ES-I3 (cell line): ENCODE results near the gene CLTCL1.
"Not testable (repeated sequence)": the region's sequence is repeated elsewhere in the genome, so short reads cannot be mapped to it uniquely, and the experiment has no call there.

ENCODE experiments used
- H3K36me3 ChIP-seq: 2 replicates; pipeline ENCODE4 v1.6.1; 2013; ENCODE audit warnings: mild to moderate bottlenecking, low read length, control low read depth, moderate library complexity; ENCODE audit not compliant: insufficient read depth
- H3K4me1 ChIP-seq: 2 replicates; pipeline ENCODE4 v1.6.1; 2013; ENCODE audit warnings: mild to moderate bottlenecking, control low read depth, low read length; ENCODE audit not compliant: insufficient read depth
- H3K9ac ChIP-seq: 2 replicates; pipeline ENCODE4 v1.6.1; 2013; ENCODE audit warnings: low read depth, mild to moderate bottlenecking, low read length, moderate library complexity
- H3K9me3 ChIP-seq: 2 replicates; pipeline ENCODE4 v1.6.1; 2013; ENCODE audit warnings: mild to moderate bottlenecking, low read length, moderate library complexity; ENCODE audit not compliant: control insufficient read depth, insufficient read depth

The CLTCL1 gene

GRCh38 chr22:19169002-19169946 is 122.2 kb downstream of the CLTCL1 start:
- Histone ChIP-seq H3K9ac (peak overlapping the region; percentile 51; the same call in 1 of the 2 replicates), H3K36me3 (no peaks in the 10 kb centered on the region), H3K4me1 (peaks cover 9% of the 10 kb centered on the region), H3K9me3 (no peaks in the 10 kb centered on the region)

GRCh38 chr22:19168088-19168890 is 123.2 kb downstream of the CLTCL1 start:
- no peak overlapping the region for H3K9ac ChIP-seq
- no peaks in the 10 kb centered on the region for H3K36me3 ChIP-seq
- H3K4me1 ChIP-seq: peaks cover 5% of the 10 kb centered on the region; the same call in 1 of the 2 replicates
- H3K9me3 ChIP-seq: no peaks in the 10 kb centered on the region

DNA sequence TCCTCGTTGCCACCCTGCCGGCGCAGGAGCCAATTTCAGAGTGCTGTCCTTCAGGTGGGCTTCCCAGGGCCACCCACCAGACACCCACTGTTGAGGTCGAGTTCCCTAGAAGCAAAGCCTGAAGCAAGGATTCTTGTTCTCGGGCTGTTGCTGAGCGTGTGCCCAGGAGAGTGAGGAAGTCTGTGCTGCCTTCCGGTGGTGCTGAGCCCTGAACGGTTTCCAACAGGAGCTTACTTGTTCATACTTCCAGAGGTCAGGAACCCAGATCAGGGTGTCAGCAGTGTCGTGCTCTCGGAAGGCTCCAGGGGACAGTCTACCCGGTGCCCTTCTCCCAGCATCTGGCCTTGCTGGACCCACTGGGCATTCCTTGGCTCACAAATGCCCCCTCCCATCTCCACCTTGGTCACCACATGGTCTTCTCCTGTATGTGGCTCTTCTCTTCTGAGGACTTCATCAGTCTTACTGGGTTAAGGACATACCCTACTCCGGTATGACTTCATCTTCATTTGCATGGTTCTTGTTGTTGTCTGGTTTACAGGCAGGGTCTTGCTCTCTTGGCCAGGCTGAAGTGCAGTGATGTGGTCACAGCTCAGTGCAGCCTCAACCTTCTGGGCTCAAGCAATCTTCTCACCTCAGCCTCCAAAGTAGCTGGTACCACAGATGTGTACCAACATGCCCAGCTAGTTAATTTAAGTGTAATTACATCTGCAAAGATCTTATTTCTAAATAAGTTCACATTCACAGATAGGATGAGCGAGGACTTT is 124.2 kb downstream of the CLTCL1 start:
- Histone ChIP-seq H3K4me1 (no peaks in the 10 kb centered on the region), H3K9me3 (no peaks in the 10 kb centered on the region), H3K9ac (no peak overlapping the region), H3K36me3 (no peaks in the 10 kb centered on the region)

GRCh38 chr22:19166421-19166820 is 125.1 kb downstream of the CLTCL1 start:
- H3K9ac ChIP-seq: no peak overlapping the region
- no peaks in the 10 kb centered on the region for H3K36me3 ChIP-seq
- no peaks in the 10 kb centered on the region for H3K4me1 ChIP-seq
- H3K9me3 ChIP-seq: no peaks in the 10 kb centered on the region

- H3K9me3 ChIP-seq: no peaks in the 10 kb centered on the region
- no peaks in the 10 kb centered on the region for H3K36me3 ChIP-seq
- no peak overlapping the region for H3K9ac ChIP-seq
- H3K4me1 ChIP-seq: no peaks in the 10 kb centered on the region
These were observed 127.1 kb downstream of the CLTCL1 start for GRCh38 chr22:19164425-19164824.

- H3K36me3 ChIP-seq, H3K9ac ChIP-seq, H3K4me1 ChIP-seq: not testable (repeated sequence)
These were observed 132.9 kb downstream of the CLTCL1 start for GRCh38 chr22:19158649-19159048.

GRCh38 chr22:19156109-19156508 is 135.4 kb downstream of the CLTCL1 start:
- H3K9me3 ChIP-seq, H3K4me1 ChIP-seq, H3K36me3 ChIP-seq, H3K9ac ChIP-seq: not testable (repeated sequence)

More at GRCh38 chr22:19158649-19159048, 132.9 kb downstream of the CLTCL1 start:
- not testable (repeated sequence) for H3K9me3 ChIP-seq

DNA sequence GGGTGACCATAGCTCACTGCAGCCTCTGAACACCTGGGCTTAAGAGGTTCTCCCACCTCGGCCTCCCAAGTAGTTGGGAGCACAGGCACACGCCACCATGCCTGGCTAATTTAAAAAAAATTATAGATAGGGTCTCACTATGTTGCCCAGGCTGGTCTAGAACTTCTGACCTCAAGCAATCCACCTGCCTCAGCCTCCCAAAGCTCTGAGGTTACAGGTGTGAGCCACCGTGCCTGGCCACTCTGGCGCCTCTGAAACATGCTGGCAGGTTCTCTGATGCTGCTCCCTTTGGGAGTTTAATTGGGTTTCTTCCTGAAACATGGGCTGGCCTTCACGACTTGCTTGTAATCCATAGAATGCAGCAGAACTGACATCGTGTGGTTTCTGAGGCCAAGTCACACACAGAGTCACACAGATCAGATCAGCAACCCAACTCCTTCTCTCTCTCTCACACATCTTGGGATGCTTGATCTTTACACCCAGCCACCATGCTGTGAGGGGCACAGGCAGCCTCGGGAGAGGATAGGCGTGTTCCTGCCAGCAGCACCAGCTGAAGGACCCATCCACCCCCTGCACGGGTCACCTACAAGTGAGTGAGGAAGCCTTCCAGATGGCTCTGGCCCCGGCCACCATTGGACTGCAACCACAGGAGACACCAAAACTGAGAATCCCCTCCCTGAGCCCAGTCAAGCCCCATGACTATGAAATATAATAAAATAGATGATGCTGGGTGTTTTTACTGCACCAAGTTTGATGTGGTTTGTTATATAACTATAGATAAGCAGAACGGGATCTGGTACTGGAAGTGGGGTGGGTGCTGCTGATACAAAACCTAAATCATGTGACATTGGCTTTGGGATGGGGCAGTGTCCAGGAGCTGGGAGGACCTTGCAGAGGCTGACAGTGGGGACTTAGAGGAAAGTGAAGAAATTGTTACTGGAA is 138.3 kb downstream of the CLTCL1 start:
- H3K36me3 ChIP-seq: no peaks in the 10 kb centered on the region
- H3K9me3 ChIP-seq: no peaks in the 10 kb centered on the region
- H3K4me1 ChIP-seq: no peaks in the 10 kb centered on the region
- no peak overlapping the region for H3K9ac ChIP-seq

DNA sequence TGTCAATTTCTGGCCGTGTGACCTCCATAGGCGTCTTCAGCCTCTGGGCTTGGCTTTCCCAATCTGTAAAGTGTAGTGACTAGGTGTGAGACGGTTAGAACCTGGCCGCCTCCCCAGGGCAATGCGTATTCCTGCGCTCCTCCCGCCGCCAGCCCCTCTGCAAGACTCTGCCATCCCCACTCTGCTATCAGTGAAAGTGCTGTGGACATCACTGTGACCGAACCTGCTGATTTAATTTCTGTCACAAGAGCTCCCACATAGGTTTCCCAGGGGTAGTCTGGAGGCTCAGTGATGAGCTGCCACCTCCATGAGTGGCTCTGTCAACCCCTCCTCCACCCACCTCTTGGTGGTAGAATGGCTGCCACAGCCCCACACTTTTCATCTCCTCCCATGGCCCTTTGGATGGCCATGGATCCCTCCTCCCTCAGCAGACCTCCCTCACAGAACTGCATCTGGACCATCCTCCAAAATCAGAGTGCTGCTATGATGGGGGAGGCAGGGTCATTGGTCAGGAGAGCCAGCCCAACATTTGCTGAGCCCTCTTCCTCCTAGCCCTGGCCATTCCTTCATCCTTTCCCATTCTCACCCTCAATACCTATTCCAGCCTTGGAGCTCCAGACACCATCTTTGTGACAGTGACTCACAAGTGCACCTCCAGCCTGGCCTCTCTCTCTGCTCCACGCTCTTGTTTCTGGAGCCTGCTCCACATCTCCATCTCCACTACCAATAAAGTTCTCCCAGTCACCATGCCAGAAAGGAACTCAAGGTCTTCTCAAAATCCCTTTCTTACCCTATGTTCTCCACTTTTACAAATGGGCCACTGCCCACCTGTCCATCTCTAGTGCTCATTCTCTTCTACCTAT is 140.0 kb downstream of the CLTCL1 start:
- no peaks in the 10 kb centered on the region for H3K9me3 ChIP-seq
- no peaks in the 10 kb centered on the region; the same call in 1 of the 2 replicates for H3K4me1 ChIP-seq
- 0 out of 2 replicates have a peak overlapping the region, but pooled peaks have one; percentile 25 for H3K9ac ChIP-seq
- no peaks in the 10 kb centered on the region for H3K36me3 ChIP-seq

GRCh38 chr22:19150482-19151328 is 140.8 kb downstream of the CLTCL1 start:
- H3K36me3 ChIP-seq: no peaks in the 10 kb centered on the region
- peak overlapping the region; percentile 25; the same call in 1 of the 2 replicates for H3K9ac ChIP-seq
- no peaks in the 10 kb centered on the region; the same call in 1 of the 2 replicates for H3K4me1 ChIP-seq
- no peaks in the 10 kb centered on the region for H3K9me3 ChIP-seq

DNA sequence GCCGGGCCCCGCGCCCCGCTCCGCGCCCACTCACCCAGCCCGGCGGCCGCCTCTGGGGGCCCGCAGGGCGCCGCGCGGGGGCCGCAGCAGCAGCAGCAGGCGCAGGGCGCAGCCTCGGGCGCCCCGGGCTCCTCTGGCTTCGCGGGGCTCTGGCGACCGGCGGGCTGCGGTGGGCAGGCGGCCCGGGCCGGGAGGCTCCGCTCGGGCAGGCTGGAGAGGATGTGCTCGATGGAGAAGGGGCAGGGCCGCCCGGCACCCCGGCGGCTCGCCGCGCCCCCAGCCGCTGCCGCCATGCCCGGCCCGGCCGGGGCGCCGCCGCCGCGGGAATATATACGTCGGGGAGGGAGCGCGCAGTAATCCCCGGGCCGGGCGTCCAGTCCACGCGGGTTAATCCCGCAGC is 141.5 kb downstream of the CLTCL1 start, which contains the start of gene GSC2:
Gene GSC2 (minus strand): TSS at position 302 of the 400 bp plus-strand sequence. CDS start 9 bp downstream, at position 293.
- Histone ChIP-seq H3K9me3 (no peaks in the 10 kb centered on the region), H3K36me3 (no peaks in the 10 kb centered on the region), H3K9ac (peak within 1 kb of the TSS; percentile 47), H3K4me1 (no peaks in the 10 kb centered on the region; the same call in 1 of the 2 replicates)
